ENCODE results near the gene DLG2. TPM values are rescaled to one million over a fixed set of nuclear protein-coding genes. Genes with fewer than 3 reads are reported as not detected.
"Not testable (repeated sequence)": the region's sequence is repeated elsewhere in the genome, so short reads cannot be mapped to it uniquely, and the experiment has no call there.

DLG2 gene
- total RNA-seq, 2 experiments from 2014 or later, result 0.85 to 1.1 TPM

- H3K9me3 Mint-ChIP-seq, result peaks cover 10% of the 10 kb centered on the region
- no peak overlapping the region for H3K4me3 Mint-ChIP-seq
- DNase-seq, result no peak
- CTCF ChIA-PET, result no interaction called here
- no peaks in the 10 kb centered on the region for H3K27me3 Mint-ChIP-seq
- POLR2A ChIA-PET, result no interaction called here
- H3K4me1 Mint-ChIP-seq, result no peaks in the 10 kb centered on the region
- H3K36me3 Mint-ChIP-seq (ENCODE audit: low read depth), result no peaks in the 10 kb centered on the region
- no peak overlapping the region for H3K27ac Mint-ChIP-seq
These were observed 633.8 kb downstream of the DLG2 start for GRCh38 chr11:84993386-84993785.

- no peak overlapping the region for H3K4me3 Mint-ChIP-seq
- ChIA-PET POLR2A (no interaction called here), CTCF (no interaction called here)
- no peaks in the 10 kb centered on the region for H3K36me3 Mint-ChIP-seq (ENCODE audit: low read depth)
- no peak overlapping the region for H3K27ac Mint-ChIP-seq
- DNase-seq, result no peak
- no peaks in the 10 kb centered on the region for H3K4me1 Mint-ChIP-seq
- no peaks in the 10 kb centered on the region for H3K27me3 Mint-ChIP-seq
- peaks cover 21% of the 10 kb centered on the region for H3K9me3 Mint-ChIP-seq
These were observed 637.0 kb downstream of the DLG2 start for GRCh38 chr11:84990141-84990540.

GRCh38 chr11:84987686-84988187 is 639.4 kb downstream of the DLG2 start:
- H3K36me3 Mint-ChIP-seq (ENCODE audit: low read depth); H3K4me1 Mint-ChIP-seq; H3K27ac Mint-ChIP-seq; H3K4me3 Mint-ChIP-seq; H3K27me3 Mint-ChIP-seq; DNase-seq; POLR2A ChIA-PET; CTCF ChIA-PET: not testable (repeated sequence)
- peaks cover 22% of the 10 kb centered on the region for H3K9me3 Mint-ChIP-seq

- Mint-ChIP-seq H3K4me3 (no peak overlapping the region), H3K36me3 (ENCODE audit: low read depth) (no peaks in the 10 kb centered on the region), H3K27ac (no peak overlapping the region), H3K9me3 (peaks cover 25% of the 10 kb centered on the region), H3K27me3 (no peaks in the 10 kb centered on the region), H3K4me1 (no peaks in the 10 kb centered on the region)
- CTCF ChIA-PET, result interaction anchor here (1.1 kb wide), 1 partner anchor 20 kb away, joined by 3 read pairs; no protein-coding TSS in a partner anchor
- POLR2A ChIA-PET, result no interaction called here
- DNase-seq, result no peak
These were observed 645.8 kb downstream of the DLG2 start for GRCh38 chr11:84981301-84981700.

GRCh38 chr11:84969103-84969502 is 658.0 kb downstream of the DLG2 start:
- Mint-ChIP-seq H3K27ac (no peak overlapping the region), H3K4me3 (no peak overlapping the region), H3K9me3 (peaks cover 7% of the 10 kb centered on the region), H3K4me1 (no peaks in the 10 kb centered on the region), H3K36me3 (ENCODE audit: low read depth) (no peaks in the 10 kb centered on the region), H3K27me3 (no peaks in the 10 kb centered on the region)
- CTCF ChIA-PET, result no interaction called here
- DNase-seq, result no peak
- POLR2A ChIA-PET, result no interaction called here

- Mint-ChIP-seq H3K27ac (no peak overlapping the region), H3K4me1 (no peaks in the 10 kb centered on the region), H3K36me3 (ENCODE audit: low read depth) (no peaks in the 10 kb centered on the region), H3K27me3 (no peaks in the 10 kb centered on the region), H3K9me3 (peaks cover 11% of the 10 kb centered on the region), H3K4me3 (no peak overlapping the region)
- POLR2A ChIA-PET, result no interaction called here
- no peak for DNase-seq
- CTCF ChIA-PET, result no interaction called here
These were observed 661.7 kb downstream of the DLG2 start for GRCh38 chr11:84965484-84965883.

- Mint-ChIP-seq H3K4me1 (no peaks in the 10 kb centered on the region), H3K27me3 (no peaks in the 10 kb centered on the region)
- CTCF ChIA-PET, result no interaction called here
These were observed 663.9 kb downstream of the DLG2 start for GRCh38 chr11:84963240-84963639.

GRCh38 chr11:84962018-84962417 is 665.1 kb downstream of the DLG2 start:
- DNase-seq, result no peak
- no peak overlapping the region for H3K27ac Mint-ChIP-seq
- POLR2A ChIA-PET, result no interaction called here
- H3K4me3 Mint-ChIP-seq, result no peak overlapping the region
- no peaks in the 10 kb centered on the region for H3K27me3 Mint-ChIP-seq
- H3K4me1 Mint-ChIP-seq, result no peaks in the 10 kb centered on the region
- CTCF ChIA-PET, result no interaction called here
- H3K9me3 Mint-ChIP-seq, result peaks cover 6% of the 10 kb centered on the region
- H3K36me3 Mint-ChIP-seq (ENCODE audit: low read depth), result no peaks in the 10 kb centered on the region

More at GRCh38 chr11:84963240-84963639, 663.9 kb downstream of the DLG2 start:
- no peaks in the 10 kb centered on the region for H3K36me3 Mint-ChIP-seq (ENCODE audit: low read depth)
- peaks cover 6% of the 10 kb centered on the region for H3K9me3 Mint-ChIP-seq
- H3K27ac Mint-ChIP-seq, result no peak overlapping the region
- POLR2A ChIA-PET, result no interaction called here
- no peak overlapping the region for H3K4me3 Mint-ChIP-seq
- no peak for DNase-seq

- ChIA-PET CTCF (no interaction called here), POLR2A (no interaction called here)
- H3K27me3 Mint-ChIP-seq, result no peaks in the 10 kb centered on the region
- peaks cover 13% of the 10 kb centered on the region for H3K9me3 Mint-ChIP-seq
- H3K36me3 Mint-ChIP-seq (ENCODE audit: low read depth), result no peaks in the 10 kb centered on the region
- no peak overlapping the region for H3K27ac Mint-ChIP-seq
- no peak overlapping the region for H3K4me3 Mint-ChIP-seq
- DNase-seq, result no peak
- no peaks in the 10 kb centered on the region for H3K4me1 Mint-ChIP-seq
These were observed 668.8 kb downstream of the DLG2 start for GRCh38 chr11:84958295-84958694.

GRCh38 chr11:84950569-84951270 is 676.4 kb downstream of the DLG2 start:
- no peak overlapping the region for H3K27ac Mint-ChIP-seq
- H3K36me3 Mint-ChIP-seq (ENCODE audit: low read depth), result no peaks in the 10 kb centered on the region
- no peaks in the 10 kb centered on the region for H3K27me3 Mint-ChIP-seq
- POLR2A ChIA-PET, result no interaction called here
- H3K9me3 Mint-ChIP-seq, result peaks cover 18% of the 10 kb centered on the region
- CTCF ChIA-PET, result no interaction called here
- H3K4me3 Mint-ChIP-seq, result no peak overlapping the region
- no peaks in the 10 kb centered on the region for H3K4me1 Mint-ChIP-seq
- no peak for DNase-seq

GRCh38 chr11:84947970-84948580 is 679.1 kb downstream of the DLG2 start:
- no peaks in the 10 kb centered on the region for H3K36me3 Mint-ChIP-seq (ENCODE audit: low read depth)
- H3K27ac Mint-ChIP-seq, result no peak overlapping the region
- H3K4me3 Mint-ChIP-seq, result no peak overlapping the region
- peaks cover 22% of the 10 kb centered on the region for H3K9me3 Mint-ChIP-seq
- no peak for DNase-seq
- POLR2A ChIA-PET, result interaction anchor here (0.6 kb wide), 1 partner anchor 760 kb away, joined by 6 read pairs; no protein-coding TSS in a partner anchor
- CTCF ChIA-PET, result no interaction called here
- H3K4me1 Mint-ChIP-seq, result no peaks in the 10 kb centered on the region
- no peaks in the 10 kb centered on the region for H3K27me3 Mint-ChIP-seq

- Mint-ChIP-seq H3K27me3 (no peaks in the 10 kb centered on the region), H3K9me3 (peaks cover 20% of the 10 kb centered on the region), H3K4me1 (no peaks in the 10 kb centered on the region), H3K36me3 (ENCODE audit: low read depth) (no peaks in the 10 kb centered on the region), H3K27ac (no peak overlapping the region), H3K4me3 (no peak overlapping the region)
- ChIA-PET POLR2A (no interaction called here), CTCF (no interaction called here)
- DNase-seq, result no peak
These were observed 680.1 kb downstream of the DLG2 start for GRCh38 chr11:84947070-84947469.

GRCh38 chr11:84930863-84931262 is 696.3 kb downstream of the DLG2 start:
- ChIA-PET POLR2A (no interaction called here), CTCF (no interaction called here)
- Mint-ChIP-seq H3K27me3 (no peaks in the 10 kb centered on the region), H3K36me3 (ENCODE audit: low read depth) (no peaks in the 10 kb centered on the region), H3K4me3 (no peak overlapping the region), H3K9me3 (peaks cover 13% of the 10 kb centered on the region), H3K4me1 (no peaks in the 10 kb centered on the region), H3K27ac (no peak overlapping the region)
- DNase-seq, result no peak

- POLR2A ChIA-PET, result no interaction called here
- DNase-seq, result no peak
- H3K27ac Mint-ChIP-seq, result no peak overlapping the region
- H3K36me3 Mint-ChIP-seq (ENCODE audit: low read depth), result no peaks in the 10 kb centered on the region
- no peaks in the 10 kb centered on the region for H3K4me1 Mint-ChIP-seq
- CTCF ChIA-PET, result no interaction called here
- no peaks in the 10 kb centered on the region for H3K27me3 Mint-ChIP-seq
- H3K9me3 Mint-ChIP-seq, result peaks cover 5% of the 10 kb centered on the region
- no peak overlapping the region for H3K4me3 Mint-ChIP-seq
These were observed 697.4 kb downstream of the DLG2 start for GRCh38 chr11:84929738-84930137.
